Hepatocyte (in vitro differentiated cells): ENCODE data around the gene LRRC47. TPM values are rescaled to one million over a fixed set of nuclear protein-coding genes. Genes with fewer than 3 reads are reported as not detected.

Experiments used
- DNase-seq: peaks from one replicate; pipeline ENCODE4 v3.0.0-alpha.2; 2016; ENCODE audit warnings: low spot score
- H2AFZ ChIP-seq: fragments of 200-600 bp; sonication (generic); 2 replicates; pipeline ENCODE4 v1.6.0; 2016; ENCODE audit warnings: antibody characterized with exemption, mild to moderate bottlenecking
- H3K27ac ChIP-seq: fragments of 200-600 bp; sonication (generic); 2 replicates; pipeline ENCODE4 v1.5.1; 2016; ENCODE audit warnings: mild to moderate bottlenecking
- H3K27me3 ChIP-seq: fragments of 200-600 bp; sonication (generic); 2 replicates; pipeline ENCODE4 v1.6.1; 2016
- H3K36me3 ChIP-seq: fragments of 200-600 bp; sonication (generic); replicated peaks from 2 replicates; pipeline ENCODE4 v1.5.1; 2016; ENCODE audit warnings: low read depth; ENCODE audit not compliant: insufficient read depth
- H3K4me1 ChIP-seq: fragments of 200-600 bp; sonication (generic); 2 replicates; pipeline ENCODE4 v1.5.1; 2016; ENCODE audit warnings: mild to moderate bottlenecking, moderate library complexity; ENCODE audit not compliant: insufficient read depth
- H3K4me2 ChIP-seq: fragments of 200-600 bp; sonication (generic); 2 replicates; pipeline ENCODE4 v1.6.0; 2016
- H3K4me3 ChIP-seq: fragments of 200-600 bp; sonication (generic); 2 replicates; pipeline ENCODE4 v1.5.1; 2016; ENCODE audit warnings: mild to moderate bottlenecking
- H3K79me2 ChIP-seq: fragments of 200-600 bp; sonication (generic); 2 replicates; pipeline ENCODE4 v1.6.0; 2017; ENCODE audit warnings: mild to moderate bottlenecking
- H3K9me2 ChIP-seq: fragments of 200-600 bp; sonication (generic); replicated peaks from 2 replicates; pipeline ENCODE4 v1.6.0; 2017; ENCODE audit warnings: mild to moderate bottlenecking; ENCODE audit not compliant: insufficient read depth
- H3K9me3 ChIP-seq: fragments of 200-600 bp; sonication (generic); 2 replicates; pipeline ENCODE4 v1.5.1; 2016; ENCODE audit warnings: low read depth, mild to moderate bottlenecking
- H4K20me1 ChIP-seq: fragments of 200-600 bp; sonication (generic); 2 replicates; pipeline ENCODE4 v1.6.0; 2016; ENCODE audit warnings: mild to moderate bottlenecking; ENCODE audit not compliant: insufficient read depth, poor library complexity, severe bottlenecking
- EZH2 ChIP-seq: fragments of 200-600 bp; sonication (generic); IDR thresholded peaks from 2 replicates; pipeline ENCODE4 v1.6.1; 2016; ENCODE audit warnings: antibody characterized with exemption, mild to moderate bottlenecking, borderline replicate concordance
- EZH2phosphoT487 ChIP-seq: fragments of 200-600 bp; sonication (generic); IDR thresholded peaks from one replicate; pipeline ENCODE4 v1.6.1; 2018; ENCODE audit warnings: antibody characterized with exemption, mild to moderate bottlenecking, low read depth, moderate library complexity; ENCODE audit not compliant: unreplicated experiment, severe bottlenecking
- WGBS: methylation state at CpG from one replicate; pipeline ENCODE4 v1.1.6; 2016; ENCODE audit warnings: low lambda C conversion rate; ENCODE audit errors: missing lambda C conversion rate; 5-methylcytosine and 5-hydroxymethylcytosine counted together
- polyA plus RNA-seq: library from polyadenylated mRNA; unstranded; fragments of >200 nt; fragmentation: Nextera tagmentation; extraction: Ambion mirVana; gene quantifications from 2 replicates; pipeline ENCODE4 v1.2.1, GENCODE V29; 2016
- total RNA-seq: library from RNA; depleted of rRNA; stranded (reverse); fragments of >200 nt; gene quantifications from 2 replicates; pipeline ENCODE4 v1.2.3, GENCODE V29; 2014
- TF ChIP-seq, protein P1 (sequence below): fragments of 200-600 bp; sonication (generic); IDR thresholded peaks from 2 replicates; pipeline ENCODE4 v1.5.1; 2016; ENCODE audit warnings: antibody characterized with exemption, mild to moderate bottlenecking; ENCODE audit not compliant: poor library complexity

The LRRC47 gene
- total and polyA plus RNA-seq, 2 experiments from 2014 or later = 36.2 to 38.8 TPM

DNA sequence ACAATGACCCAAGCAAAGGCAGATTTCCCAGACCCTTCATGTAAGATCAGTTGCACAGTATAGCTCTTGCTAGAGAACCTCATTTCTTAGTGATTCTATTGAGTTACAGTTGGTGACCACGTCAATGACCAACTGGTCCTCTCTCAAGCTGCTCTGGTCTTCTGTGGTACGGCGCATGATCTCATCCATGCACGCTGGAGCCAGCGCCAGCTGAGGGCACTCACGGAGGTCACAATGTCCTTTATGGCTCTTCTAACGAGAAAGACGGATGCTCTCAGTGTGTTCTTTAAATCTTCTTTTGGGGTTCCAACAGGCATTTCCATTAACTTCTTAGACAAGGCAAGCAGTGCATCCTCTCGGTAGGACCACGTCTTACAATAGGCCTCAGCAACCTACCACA lies 38.4 kb upstream of the LRRC47 start:
- 93% methylated on average over 10 of the region's 10 CpGs for WGBS
- peaks cover 5% of the 10 kb centered on the region for H3K36me3 ChIP-seq
- H3K79me2 ChIP-seq = no peaks in the 10 kb centered on the region
- no peak overlapping the region for H2AFZ ChIP-seq
- H4K20me1 ChIP-seq = no peaks in the 10 kb centered on the region
- no peaks in the 10 kb centered on the region for H3K9me2 ChIP-seq
- no peaks in the 10 kb centered on the region for H3K27me3 ChIP-seq
- no peaks in the 10 kb centered on the region for H3K4me1 ChIP-seq
- no peaks in the 10 kb centered on the region for H3K9me3 ChIP-seq
- H3K4me2 ChIP-seq = no peak overlapping the region
- H3K4me3 ChIP-seq = no peak overlapping the region
- H3K27ac ChIP-seq = no peak overlapping the region
- DNase-seq = no peak
- TF ChIP-seq, protein P1, sequence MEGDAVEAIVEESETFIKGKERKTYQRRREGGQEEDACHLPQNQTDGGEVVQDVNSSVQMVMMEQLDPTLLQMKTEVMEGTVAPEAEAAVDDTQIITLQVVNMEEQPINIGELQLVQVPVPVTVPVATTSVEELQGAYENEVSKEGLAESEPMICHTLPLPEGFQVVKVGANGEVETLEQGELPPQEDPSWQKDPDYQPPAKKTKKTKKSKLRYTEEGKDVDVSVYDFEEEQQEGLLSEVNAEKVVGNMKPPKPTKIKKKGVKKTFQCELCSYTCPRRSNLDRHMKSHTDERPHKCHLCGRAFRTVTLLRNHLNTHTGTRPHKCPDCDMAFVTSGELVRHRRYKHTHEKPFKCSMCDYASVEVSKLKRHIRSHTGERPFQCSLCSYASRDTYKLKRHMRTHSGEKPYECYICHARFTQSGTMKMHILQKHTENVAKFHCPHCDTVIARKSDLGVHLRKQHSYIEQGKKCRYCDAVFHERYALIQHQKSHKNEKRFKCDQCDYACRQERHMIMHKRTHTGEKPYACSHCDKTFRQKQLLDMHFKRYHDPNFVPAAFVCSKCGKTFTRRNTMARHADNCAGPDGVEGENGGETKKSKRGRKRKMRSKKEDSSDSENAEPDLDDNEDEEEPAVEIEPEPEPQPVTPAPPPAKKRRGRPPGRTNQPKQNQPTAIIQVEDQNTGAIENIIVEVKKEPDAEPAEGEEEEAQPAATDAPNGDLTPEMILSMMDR = no peak
- TF ChIP-seq EZH2phosphoT487 = no peak
- no peak for TF ChIP-seq EZH2

DNA sequence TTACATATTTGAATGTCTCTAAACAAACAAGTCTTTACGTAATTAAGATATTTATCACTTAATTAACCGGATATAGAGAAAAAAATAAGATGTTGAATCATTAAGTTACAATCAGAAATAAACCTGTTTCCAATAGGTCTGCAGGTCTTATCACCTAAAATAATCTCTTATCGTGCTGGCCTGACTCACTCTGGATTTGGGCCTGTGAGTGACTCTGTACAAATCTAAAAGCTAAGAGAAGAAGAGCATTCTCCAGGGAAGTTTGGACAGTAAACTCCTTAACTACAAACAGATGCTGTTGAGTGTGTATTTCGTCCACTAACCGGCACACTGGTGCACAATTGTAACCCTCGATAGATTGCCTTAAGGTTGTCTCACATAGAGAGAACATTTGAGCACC lies 35.4 kb upstream of the LRRC47 start:
- 56% methylated on average over 6 of the region's 6 CpGs for WGBS
- no peaks in the 10 kb centered on the region for H3K27me3 ChIP-seq
- H3K4me1 ChIP-seq = no peaks in the 10 kb centered on the region
- no peaks in the 10 kb centered on the region for H4K20me1 ChIP-seq
- H3K9me3 ChIP-seq = no peaks in the 10 kb centered on the region
- DNase-seq = no peak
- H2AFZ ChIP-seq = no peak overlapping the region
- no peaks in the 10 kb centered on the region for H3K9me2 ChIP-seq
- H3K79me2 ChIP-seq = no peaks in the 10 kb centered on the region
- H3K4me3 ChIP-seq = no peak overlapping the region
- no peak overlapping the region for H3K27ac ChIP-seq
- H3K4me2 ChIP-seq = no peak overlapping the region
- peaks cover 5% of the 10 kb centered on the region for H3K36me3 ChIP-seq
- TF ChIP-seq, protein P1 = no peak
- no peak for TF ChIP-seq EZH2phosphoT487
- no peak for TF ChIP-seq EZH2

DNA sequence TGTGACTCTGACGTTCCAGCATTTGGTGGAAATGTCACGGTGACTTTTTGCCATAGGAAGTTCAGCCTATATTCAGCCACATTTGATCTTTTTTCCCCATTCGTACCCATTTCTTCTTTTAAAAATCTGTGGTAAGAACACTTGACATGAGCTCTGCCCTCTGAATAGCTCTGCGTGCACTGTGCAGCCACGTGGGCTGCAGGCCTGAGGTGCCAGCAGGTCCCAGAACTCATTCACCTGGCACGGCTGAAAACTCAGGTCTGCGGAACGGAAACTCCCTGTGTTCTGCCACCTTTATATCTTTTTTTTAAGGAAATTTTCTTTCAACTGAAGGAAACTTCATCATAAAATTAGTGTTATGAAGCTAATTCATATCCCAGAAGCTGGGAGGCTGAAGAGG lies 32.1 kb upstream of the LRRC47 start:
- Histone ChIP-seq H3K9me3 (no peaks in the 10 kb centered on the region), H4K20me1 (no peaks in the 10 kb centered on the region), H3K27ac (no peak overlapping the region), H3K4me2 (no peak overlapping the region), H3K79me2 (no peaks in the 10 kb centered on the region), H3K27me3 (no peaks in the 10 kb centered on the region), H3K4me3 (no peak overlapping the region), H2AFZ (no peak overlapping the region), H3K36me3 (no peaks in the 10 kb centered on the region), H3K4me1 (no peaks in the 10 kb centered on the region), H3K9me2 (no peaks in the 10 kb centered on the region)
- TF ChIP-seq EZH2phosphoT487 = no peak
- TF ChIP-seq, protein P1 = no peak
- TF ChIP-seq EZH2 = no peak
- WGBS = 95% methylated on average over 8 of the region's 8 CpGs
- no peak for DNase-seq

DNA sequence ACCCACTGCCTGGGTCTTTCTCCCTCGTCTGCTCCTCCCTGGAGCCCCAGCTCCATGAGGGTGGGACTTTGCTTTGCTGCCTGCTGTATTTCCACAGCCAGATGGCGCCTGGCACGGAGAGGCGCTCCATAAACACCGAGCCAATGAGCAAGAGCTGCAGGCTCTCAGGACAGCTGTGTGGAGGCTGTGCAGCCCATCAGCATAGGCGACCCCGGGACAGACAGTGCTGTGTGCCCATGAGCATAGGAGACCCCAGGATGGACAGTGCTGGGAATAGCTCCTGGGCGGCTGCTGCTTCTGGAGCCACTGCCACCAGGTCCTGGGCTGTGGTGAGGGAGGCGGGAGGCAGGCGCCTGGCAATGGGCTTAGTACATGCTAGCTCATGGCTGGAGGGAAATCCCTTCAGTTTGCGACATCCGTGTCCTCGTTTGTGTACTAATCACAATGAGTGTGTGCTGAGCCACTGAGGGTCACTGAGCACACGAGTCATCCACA lies 31.6 kb upstream of the LRRC47 start:
- 90% methylated on average over 14 of the region's 14 CpGs for WGBS
- H3K36me3 ChIP-seq = no peaks in the 10 kb centered on the region
- H3K4me3 ChIP-seq = no peak overlapping the region
- H3K9me2 ChIP-seq = no peaks in the 10 kb centered on the region
- no peaks in the 10 kb centered on the region for H3K4me1 ChIP-seq
- TF ChIP-seq EZH2 = no peak
- DNase-seq = no peak
- H4K20me1 ChIP-seq = no peaks in the 10 kb centered on the region
- no peaks in the 10 kb centered on the region for H3K27me3 ChIP-seq
- H3K79me2 ChIP-seq = no peaks in the 10 kb centered on the region
- H3K4me2 ChIP-seq = no peak overlapping the region
- no peak overlapping the region for H2AFZ ChIP-seq
- H3K27ac ChIP-seq = no peak overlapping the region
- no peaks in the 10 kb centered on the region for H3K9me3 ChIP-seq
